Measurements from ENCODE around the gene ZMYND8. TPM values are rescaled to one million over a fixed set of nuclear protein-coding genes. Genes with fewer than 3 reads are reported as not detected.

Gene ZMYND8
- total RNA-seq, 1 experiment from 2014 or later: 11.6 TPM

DNA sequence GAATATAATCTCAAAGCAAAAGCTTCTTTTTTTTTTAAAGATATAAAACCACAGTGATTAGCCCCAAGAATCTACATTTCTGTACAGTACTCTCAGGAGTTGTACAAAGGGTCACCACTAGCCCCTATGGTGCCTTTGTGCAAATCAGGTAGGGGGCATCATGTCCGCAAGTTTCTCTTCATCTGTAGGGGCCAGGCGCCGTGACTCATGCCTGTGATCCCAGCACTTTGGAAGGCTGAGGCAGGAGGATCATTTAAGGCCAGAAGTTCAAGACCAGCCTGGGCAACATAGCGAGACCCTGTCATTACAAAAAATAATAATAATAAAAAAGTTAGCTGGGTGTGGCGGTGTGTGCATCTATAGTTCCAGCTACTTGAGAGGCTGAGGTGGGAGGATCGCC lies 63.9 kb downstream of the ZMYND8 start:
- H4K20me1 ChIP-seq (ENCODE audit: low read length): no peaks in the 10 kb centered on the region
- no peak overlapping the region for H2AFZ ChIP-seq (ENCODE audit: low read length)
- ATAC-seq: no peak
- TF ChIP-seq EZH2phosphoT487 (IDR thresholded peaks at IDR 0.05; ENCODE audit: borderline replicate concordance, low read length) (no peak), EZH2 (IDR thresholded peaks at IDR 0.05; ENCODE audit: low read length, unreplicated experiment) (no peak)
- TF ChIP-seq, protein P1, sequence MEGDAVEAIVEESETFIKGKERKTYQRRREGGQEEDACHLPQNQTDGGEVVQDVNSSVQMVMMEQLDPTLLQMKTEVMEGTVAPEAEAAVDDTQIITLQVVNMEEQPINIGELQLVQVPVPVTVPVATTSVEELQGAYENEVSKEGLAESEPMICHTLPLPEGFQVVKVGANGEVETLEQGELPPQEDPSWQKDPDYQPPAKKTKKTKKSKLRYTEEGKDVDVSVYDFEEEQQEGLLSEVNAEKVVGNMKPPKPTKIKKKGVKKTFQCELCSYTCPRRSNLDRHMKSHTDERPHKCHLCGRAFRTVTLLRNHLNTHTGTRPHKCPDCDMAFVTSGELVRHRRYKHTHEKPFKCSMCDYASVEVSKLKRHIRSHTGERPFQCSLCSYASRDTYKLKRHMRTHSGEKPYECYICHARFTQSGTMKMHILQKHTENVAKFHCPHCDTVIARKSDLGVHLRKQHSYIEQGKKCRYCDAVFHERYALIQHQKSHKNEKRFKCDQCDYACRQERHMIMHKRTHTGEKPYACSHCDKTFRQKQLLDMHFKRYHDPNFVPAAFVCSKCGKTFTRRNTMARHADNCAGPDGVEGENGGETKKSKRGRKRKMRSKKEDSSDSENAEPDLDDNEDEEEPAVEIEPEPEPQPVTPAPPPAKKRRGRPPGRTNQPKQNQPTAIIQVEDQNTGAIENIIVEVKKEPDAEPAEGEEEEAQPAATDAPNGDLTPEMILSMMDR (conservative IDR thresholded peaks at IDR 0.05; ENCODE audit: low read depth, low read length): no peak
- ChIA-PET CTCF (interaction anchor here (0.7 kb wide), 1 partner anchor 18 kb away, joined by 5 read pairs; no protein-coding TSS in a partner anchor), POLR2A (ENCODE audit: unreplicated experiment) (no interaction called here)
- H3K36me3 ChIP-seq (ENCODE audit: low read depth, low read length): peaks cover 42% of the 10 kb centered on the region
- BruUV-seq (replicated peaks): no TSS peak
- intact Hi-C loops (cut with micrococcal nuclease): no loop called here
- no peaks in the 10 kb centered on the region for H3K27me3 ChIP-seq (ENCODE audit: low read length)
- H3K4me1 ChIP-seq (ENCODE audit: insufficient read depth, low read length): no peaks in the 10 kb centered on the region
- peaks cover 6% of the 10 kb centered on the region for H3F3A ChIP-seq (ENCODE audit: low read length, unreplicated experiment)
- no peak overlapping the region for H3K27ac ChIP-seq (ENCODE audit: low read length)
- H3K9me2 ChIP-seq (replicated peaks; ENCODE audit: low read length): no peaks in the 10 kb centered on the region
- H3K9ac ChIP-seq (ENCODE audit: low read length): no peak overlapping the region
- H3K79me2 ChIP-seq (ENCODE audit: low read length): no peaks in the 10 kb centered on the region
- DNase-seq: no peak
- no peak overlapping the region for H3K4me2 ChIP-seq (ENCODE audit: low read length)
- no peaks in the 10 kb centered on the region for H3K9me3 ChIP-seq (ENCODE audit: low read length)
- H3K4me3 ChIP-seq (ENCODE audit: low read length): no peak overlapping the region

DNA sequence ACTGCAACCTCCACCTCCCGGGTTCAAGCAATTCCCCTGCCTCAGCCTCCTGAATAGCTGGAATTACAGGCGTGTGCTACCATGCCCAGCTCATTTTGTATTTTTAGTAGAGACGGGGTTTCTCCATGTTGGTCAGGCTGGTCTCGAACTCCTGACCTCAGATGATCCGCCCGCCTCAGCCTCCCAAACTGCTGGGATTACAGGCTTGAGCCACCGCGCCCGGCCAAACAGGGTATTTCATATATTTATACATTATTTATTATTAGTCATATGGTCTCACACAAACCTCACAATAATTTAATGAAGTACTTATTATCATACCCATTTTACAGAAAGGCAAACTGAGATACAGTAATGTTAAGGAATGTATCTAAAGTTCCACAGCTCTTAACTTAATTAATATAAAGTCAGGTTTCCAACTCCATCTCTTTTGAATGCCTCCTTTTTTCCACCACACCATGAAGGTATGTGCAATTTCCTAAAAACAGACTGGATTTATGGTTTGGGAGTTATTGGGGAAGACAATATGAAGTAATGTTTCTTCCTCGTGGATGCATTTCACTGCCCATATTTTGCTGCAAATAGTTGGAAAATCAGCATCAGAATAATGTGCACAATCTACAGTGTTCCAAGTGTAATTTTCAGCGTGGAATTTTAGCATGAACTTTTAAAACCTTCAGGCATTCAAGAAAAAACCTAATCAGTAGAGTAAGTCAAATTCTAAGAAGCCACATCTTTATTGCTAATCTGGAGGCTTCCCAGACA lies 65.7 kb downstream of the ZMYND8 start:
- Histone ChIP-seq H2AFZ (ENCODE audit: low read length) (no peak overlapping the region), H3K79me2 (ENCODE audit: low read length) (no peaks in the 10 kb centered on the region), H3K9me2 (replicated peaks; ENCODE audit: low read length) (no peaks in the 10 kb centered on the region), H3K4me1 (ENCODE audit: insufficient read depth, low read length) (no peaks in the 10 kb centered on the region), H3K27ac (ENCODE audit: low read length) (no peak overlapping the region), H3K4me2 (ENCODE audit: low read length) (no peak overlapping the region), H4K20me1 (ENCODE audit: low read length) (no peaks in the 10 kb centered on the region), H3K27me3 (ENCODE audit: low read length) (no peaks in the 10 kb centered on the region), H3K9ac (ENCODE audit: low read length) (no peak overlapping the region), H3K36me3 (ENCODE audit: low read depth, low read length) (peaks cover 36% of the 10 kb centered on the region), H3K4me3 (ENCODE audit: low read length) (no peak overlapping the region), H3K9me3 (ENCODE audit: low read length) (no peaks in the 10 kb centered on the region), H3F3A (ENCODE audit: low read length, unreplicated experiment) (peaks cover 6% of the 10 kb centered on the region)
- CTCF ChIA-PET: no interaction called here
- TF ChIP-seq EZH2phosphoT487 (IDR thresholded peaks at IDR 0.05; ENCODE audit: borderline replicate concordance, low read length) (no peak), EZH2 (IDR thresholded peaks at IDR 0.05; ENCODE audit: low read length, unreplicated experiment) (no peak)
- TF ChIP-seq, protein P1 (conservative IDR thresholded peaks at IDR 0.05; ENCODE audit: low read depth, low read length): no peak
- BruUV-seq (replicated peaks): no TSS peak
- no peak for DNase-seq
- POLR2A ChIA-PET (ENCODE audit: unreplicated experiment): no interaction called here
- intact Hi-C loops (cut with micrococcal nuclease): no loop called here
- ATAC-seq: no peak

DNA sequence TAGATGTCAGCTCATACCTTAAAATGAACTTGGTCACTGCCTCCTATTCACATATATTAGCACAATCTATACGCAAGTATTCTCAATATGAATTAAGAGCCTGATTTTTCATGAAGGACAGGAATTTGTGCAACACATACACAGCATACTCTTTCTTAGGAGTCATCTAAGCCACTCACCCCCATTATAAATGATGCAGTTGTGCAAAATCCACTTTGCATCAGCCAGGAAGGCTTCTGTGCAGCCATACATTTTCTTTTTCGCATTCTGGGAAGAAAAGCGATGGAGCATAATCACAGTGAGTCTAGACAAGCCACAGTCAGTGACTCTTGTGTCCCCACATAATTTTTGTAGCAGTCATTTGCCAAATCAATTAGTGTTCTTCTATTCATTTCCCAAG lies 66.5 kb downstream of the ZMYND8 start:
- H3K4me2 ChIP-seq (ENCODE audit: low read length): no peak overlapping the region
- H3K9me3 ChIP-seq (ENCODE audit: low read length): no peaks in the 10 kb centered on the region
- intact Hi-C loops (cut with micrococcal nuclease): no loop called here
- H2AFZ ChIP-seq (ENCODE audit: low read length): no peak overlapping the region
- H3K27ac ChIP-seq (ENCODE audit: low read length): no peak overlapping the region
- ChIA-PET CTCF (no interaction called here), POLR2A (ENCODE audit: unreplicated experiment) (no interaction called here)
- no peak overlapping the region for H3K4me3 ChIP-seq (ENCODE audit: low read length)
- no TSS peak for BruUV-seq (replicated peaks)
- TF ChIP-seq EZH2phosphoT487 (IDR thresholded peaks at IDR 0.05; ENCODE audit: borderline replicate concordance, low read length): no peak
- TF ChIP-seq, protein P1 (conservative IDR thresholded peaks at IDR 0.05; ENCODE audit: low read depth, low read length): no peak
- TF ChIP-seq EZH2 (IDR thresholded peaks at IDR 0.05; ENCODE audit: low read length, unreplicated experiment): no peak
- H3K27me3 ChIP-seq (ENCODE audit: low read length): no peaks in the 10 kb centered on the region
- H3K9me2 ChIP-seq (replicated peaks; ENCODE audit: low read length): no peaks in the 10 kb centered on the region
- no peaks in the 10 kb centered on the region for H4K20me1 ChIP-seq (ENCODE audit: low read length)
- ATAC-seq (no peak), DNase-seq (no peak)
- H3K36me3 ChIP-seq (ENCODE audit: low read depth, low read length): peaks cover 31% of the 10 kb centered on the region
- no peaks in the 10 kb centered on the region for H3K4me1 ChIP-seq (ENCODE audit: insufficient read depth, low read length)
- peaks cover 6% of the 10 kb centered on the region for H3F3A ChIP-seq (ENCODE audit: low read length, unreplicated experiment)
- H3K9ac ChIP-seq (ENCODE audit: low read length): no peak overlapping the region
- no peaks in the 10 kb centered on the region for H3K79me2 ChIP-seq (ENCODE audit: low read length)
